CD4-positive, CD25-positive, alpha-beta regulatory T cell (primary cell): Measurements from ENCODE around the gene TXNIP. TPM values are rescaled to one million over a fixed set of nuclear protein-coding genes. Genes with fewer than 3 reads are reported as not detected.

Experiments
- ATAC-seq, 2 donors: fragments of 150-1000 bp; cut with Tn5 transposase; one replicate each; pipeline ENCODE4 v1.10.0; 2021; ENCODE audit warnings: low read depth in 2 of 2, moderate number of reproducible peaks in 2 of 2, moderate library complexity in 1 of 2
- DNase-seq, 3 donors: peaks; one replicate each; pipeline versions ENCODE4 v3.0.0 to v3.0.0-alpha.2; 2012 to 2022; ENCODE audit warnings: mixed read lengths in 1 of 3
- H3K27ac ChIP-seq: one replicate; pipeline ENCODE4 v1.7.0; 2013; ENCODE audit warnings: mild to moderate bottlenecking, low read length; ENCODE audit not compliant: insufficient read depth, poor library complexity, severe bottlenecking
- H3K27me3 ChIP-seq: one replicate; pipeline ENCODE4 v1.7.0; 2013; ENCODE audit warnings: low read length; ENCODE audit not compliant: control insufficient read depth, insufficient read depth
- H3K36me3 ChIP-seq: one replicate; pipeline ENCODE4 v1.7.0; 2013; ENCODE audit warnings: mild to moderate bottlenecking, low read length, moderate library complexity; ENCODE audit not compliant: control insufficient read depth, insufficient read depth
- H3K4me1 ChIP-seq: 2 replicates; pipeline ENCODE4 v1.7.0; 2013; ENCODE audit warnings: mild to moderate bottlenecking, low read length; ENCODE audit not compliant: insufficient read depth, control insufficient read depth, poor library complexity, severe bottlenecking
- H3K4me3 ChIP-seq: one replicate; pipeline ENCODE4 v1.7.0; 2013; ENCODE audit warnings: low read depth, mild to moderate bottlenecking, low read length, moderate library complexity
- H3K9me3 ChIP-seq, 2 experiments: 1 replicate in 1 of 2; 2 replicates in 1 of 2; pipeline ENCODE4 v1.7.0; 2013; ENCODE audit warnings: low read length in 2 of 2, mild to moderate bottlenecking in 1 of 2, moderate library complexity in 1 of 2; ENCODE audit not compliant: control insufficient read depth in 2 of 2
- H3K27ac Mint-ChIP-seq, 3 donors: one replicate each; pipeline ENCODE4 v1.8.0; 2020 to 2022; ENCODE audit warnings: mild to moderate bottlenecking in 3 of 3, mixed read lengths in 3 of 3, moderate library complexity in 2 of 3
- H3K27me3 Mint-ChIP-seq: one replicate; pipeline ENCODE4 v1.8.0; 2022; ENCODE audit warnings: mild to moderate bottlenecking, mixed read lengths
- H3K36me3 Mint-ChIP-seq: one replicate; pipeline ENCODE4 v1.8.0; 2020; ENCODE audit warnings: mixed read lengths
- H3K4me1 Mint-ChIP-seq, 4 donors: one replicate each; pipeline ENCODE4 v1.8.0; 2020 to 2022; ENCODE audit warnings: mixed read lengths in 4 of 4, mild to moderate bottlenecking in 1 of 4
- H3K4me3 Mint-ChIP-seq, 4 donors: one replicate each; pipeline ENCODE4 v1.8.0; 2020 to 2022; ENCODE audit warnings: mild to moderate bottlenecking in 4 of 4, mixed read lengths in 4 of 4, moderate library complexity in 3 of 4
- H3K9me3 Mint-ChIP-seq, 7 donors: one replicate each; pipeline ENCODE4 v1.8.0; 2020 to 2022; ENCODE audit warnings: mixed read lengths in 7 of 7, mild to moderate bottlenecking in 3 of 7, moderate library complexity in 2 of 7
- polyA plus RNA-seq, 4 donors: library from polyadenylated mRNA; unstranded; fragments of 300-500 nt; fragmentation: Illumina TruSeq; gene quantifications; one replicate each; pipeline ENCODE4 v1.2.3, GENCODE V29; 2021
- total RNA-seq: library from RNA; stranded (reverse); gene quantifications from one replicate; pipeline ENCODE4 v1.2.3, GENCODE V29; 2022

Gene TXNIP
- total and polyA plus RNA-seq, 5 donors from 2014 or later, result 1,496 to 4,955 (median 2,877) TPM

DNA sequence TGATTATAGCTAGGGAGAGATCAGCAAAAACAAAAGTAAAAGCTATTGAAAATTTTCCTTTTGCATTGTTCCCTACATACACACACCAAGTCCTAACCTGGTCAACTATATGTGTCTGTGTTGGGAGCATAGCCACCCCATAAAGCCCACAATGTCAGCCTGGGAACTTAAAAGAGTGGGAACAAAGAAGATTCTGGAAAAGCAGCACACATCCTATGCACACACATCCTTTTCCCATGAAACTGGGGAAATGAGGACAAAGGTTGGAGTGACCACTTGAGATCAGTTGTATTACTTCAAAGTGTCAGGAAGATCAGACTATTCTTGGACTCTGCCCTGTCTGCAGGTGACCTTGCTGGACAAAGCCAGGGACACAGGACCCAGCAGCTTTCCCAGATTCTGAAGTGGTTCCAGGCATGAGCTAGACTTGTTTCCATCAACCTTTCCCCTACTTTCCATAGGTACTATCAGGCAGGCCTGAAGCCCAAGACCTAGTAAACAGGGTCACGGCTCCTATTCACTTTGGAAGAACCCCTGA, 15.9 kb downstream of the TXNIP start:
- H3K27ac Mint-ChIP-seq, result no peak overlapping the region
- H3K4me3 Mint-ChIP-seq, result peak overlapping the region in 1 of 4 donors; percentile 12
- ATAC-seq, result no peak

DNA sequence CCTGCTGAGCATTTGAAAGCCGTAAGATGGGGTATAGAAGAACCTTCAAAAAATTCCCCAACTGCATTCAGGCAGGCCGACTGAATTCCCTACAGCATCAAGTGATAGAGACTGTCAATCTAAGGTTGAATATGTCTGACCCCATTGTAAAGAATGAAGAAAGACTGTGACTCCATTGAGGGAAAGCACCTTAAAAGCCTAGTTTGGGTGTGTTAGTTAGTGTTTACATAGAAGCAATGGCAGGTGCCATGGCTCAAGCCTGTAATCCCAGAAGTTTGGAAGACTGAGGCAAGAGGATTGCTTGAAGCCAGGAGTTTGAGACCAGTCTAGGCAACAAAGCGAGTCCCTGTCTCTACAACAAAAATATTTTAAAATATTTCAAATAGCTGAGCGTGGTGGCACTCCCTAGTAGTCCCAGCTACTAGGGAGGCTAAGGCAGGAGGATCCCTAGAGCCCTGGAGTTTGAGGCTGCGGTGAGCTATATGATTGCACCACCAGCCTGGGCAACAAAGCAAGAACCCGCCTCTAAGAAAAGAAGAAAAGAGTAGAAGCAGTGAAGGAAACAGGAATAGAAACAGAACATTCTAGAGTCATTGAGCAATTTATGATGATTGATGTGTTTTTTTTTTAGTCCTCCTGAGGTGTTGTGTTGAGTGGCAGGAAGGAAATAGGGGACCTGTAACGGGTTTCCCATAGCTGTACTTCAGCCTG, 16.5 kb downstream of the TXNIP start:
- Mint-ChIP-seq H3K27me3 (no peaks in the 10 kb centered on the region), H3K9me3 (no peaks in the 10 kb centered on the region), H3K4me3 (no peak overlapping the region), H3K4me1 (peaks cover 14 to 37% (median 19%) of the 10 kb centered on the region in 4 donors), H3K27ac (no peak overlapping the region), H3K36me3 (peaks cover 10% of the 10 kb centered on the region)
- Histone ChIP-seq H3K27ac (peak overlapping the region; percentile 95), H3K9me3 (no peaks in the 10 kb centered on the region), H3K4me1 (peaks cover 79% of the 10 kb centered on the region), H3K36me3 (no peaks in the 10 kb centered on the region), H3K27me3 (no peaks in the 10 kb centered on the region), H3K4me3 (peak overlapping the region; percentile 77)
- DNase-seq (peak in 2 of 3 donors; percentile 45 to 71), ATAC-seq (peak; percentile 11 to 20)

More for the DNA sequence above, 15.9 kb downstream of the TXNIP start:
- H3K36me3 Mint-ChIP-seq, result peaks cover 5% of the 10 kb centered on the region
- DNase-seq, result no peak
- no peaks in the 10 kb centered on the region for H3K27me3 Mint-ChIP-seq
- H3K9me3 Mint-ChIP-seq, result no peaks in the 10 kb centered on the region
- peaks cover 15 to 39% (median 19%) of the 10 kb centered on the region in 4 donors for H3K4me1 Mint-ChIP-seq
- no peaks in the 10 kb centered on the region for H3K36me3 ChIP-seq
- H3K9me3 ChIP-seq, result no peaks in the 10 kb centered on the region
- peak overlapping the region; percentile 77 for H3K4me3 ChIP-seq
- H3K27me3 ChIP-seq, result no peaks in the 10 kb centered on the region
- H3K27ac ChIP-seq, result peak overlapping the region; percentile 95
- peaks cover 86% of the 10 kb centered on the region for H3K4me1 ChIP-seq

DNA sequence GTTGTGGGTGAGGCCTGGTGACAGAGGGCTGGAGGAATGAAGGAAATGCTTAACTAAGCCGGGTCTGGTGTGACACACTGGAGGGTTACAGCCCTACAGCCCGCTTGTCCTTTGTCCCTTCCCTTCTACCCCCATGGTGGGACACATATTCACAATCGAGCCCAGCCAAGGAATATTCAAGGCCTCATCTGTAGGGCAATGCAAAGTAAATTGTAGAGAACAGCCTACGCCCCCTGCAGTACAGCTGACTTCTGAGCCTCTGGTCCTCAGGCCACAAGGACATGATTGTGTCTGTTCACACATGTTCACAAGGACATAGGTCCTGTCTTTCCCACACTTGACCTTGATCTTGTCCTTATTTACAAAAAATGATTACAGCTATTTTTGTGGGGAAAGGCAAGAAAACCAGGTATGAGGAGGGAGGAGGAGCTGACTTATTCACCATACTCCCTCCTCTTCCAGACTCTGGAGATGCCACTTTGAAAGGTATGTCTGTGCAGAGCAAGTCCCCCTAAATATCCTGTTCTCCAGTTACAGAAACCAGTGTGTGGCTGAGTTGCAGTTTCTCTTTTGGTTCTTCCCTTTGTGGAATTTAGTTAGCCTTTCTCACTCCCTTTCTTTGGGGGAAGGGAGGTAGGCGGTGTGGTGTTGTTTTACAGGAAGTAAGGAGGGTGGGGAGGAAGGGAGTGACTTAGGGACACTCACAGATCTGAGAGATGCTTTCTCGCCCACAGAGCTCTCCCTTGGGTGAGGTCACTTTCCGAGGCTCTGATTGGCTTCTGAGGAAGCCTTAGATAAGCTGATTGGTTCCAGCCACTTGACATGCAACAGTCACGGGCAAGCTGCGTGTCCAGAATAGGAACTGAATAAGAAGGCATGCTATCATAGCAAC, 17.3 kb downstream of the TXNIP start:
- H3K36me3 ChIP-seq, result no peaks in the 10 kb centered on the region
- peak overlapping the region; percentile 77 for H3K4me3 ChIP-seq
- ATAC-seq (peak; percentile 81 to 82), DNase-seq (peak; percentile 73 to 98 (median 82))
- Mint-ChIP-seq H3K4me1 (peaks cover 13 to 34% (median 17%) of the 10 kb centered on the region in 4 donors), H3K4me3 (no peak overlapping the region), H3K9me3 (no peaks in the 10 kb centered on the region), H3K27me3 (no peaks in the 10 kb centered on the region), H3K36me3 (peaks cover 11% of the 10 kb centered on the region), H3K27ac (no peak overlapping the region)
- H3K9me3 ChIP-seq, result no peaks in the 10 kb centered on the region
- H3K27me3 ChIP-seq, result no peaks in the 10 kb centered on the region
- H3K4me1 ChIP-seq, result peaks cover 71% of the 10 kb centered on the region
- H3K27ac ChIP-seq, result peak overlapping the region; percentile 95

- Mint-ChIP-seq H3K27me3 (no peaks in the 10 kb centered on the region), H3K4me3 (no peak overlapping the region), H3K27ac (no peak overlapping the region), H3K36me3 (peaks cover 11% of the 10 kb centered on the region), H3K9me3 (no peaks in the 10 kb centered on the region), H3K4me1 (peaks cover 10 to 31% (median 13%) of the 10 kb centered on the region in 4 donors)
- H3K4me3 ChIP-seq, result peak overlapping the region; percentile 77
- no peaks in the 10 kb centered on the region for H3K9me3 ChIP-seq
- ATAC-seq (no peak), DNase-seq (no peak)
- peak overlapping the region; percentile 95 for H3K27ac ChIP-seq
- H3K27me3 ChIP-seq, result no peaks in the 10 kb centered on the region
- H3K4me1 ChIP-seq, result peaks cover 65% of the 10 kb centered on the region
- H3K36me3 ChIP-seq, result no peaks in the 10 kb centered on the region
These were observed 17.9 kb downstream of the TXNIP start for GRCh38 chr1:145978471-145978853.

GRCh38 chr1:145977486-145978470, 18.6 kb downstream of the TXNIP start:
- peak; percentile 49 to 55 for ATAC-seq
- Histone ChIP-seq H3K36me3 (no peaks in the 10 kb centered on the region), H3K27ac (peak overlapping the region; percentile 95), H3K27me3 (no peaks in the 10 kb centered on the region), H3K4me1 (peaks cover 58% of the 10 kb centered on the region), H3K9me3 (no peaks in the 10 kb centered on the region), H3K4me3 (peak overlapping the region; percentile 77)
- peaks cover 11% of the 10 kb centered on the region for H3K36me3 Mint-ChIP-seq
- no peak overlapping the region for H3K27ac Mint-ChIP-seq
- DNase-seq, result peak; percentile 66 to 89 (median 80)
- no peaks in the 10 kb centered on the region for H3K27me3 Mint-ChIP-seq
- no peak overlapping the region for H3K4me3 Mint-ChIP-seq
- peaks cover 9 to 24% (median 17%) of the 10 kb centered on the region in 4 donors for H3K4me1 Mint-ChIP-seq
- no peaks in the 10 kb centered on the region for H3K9me3 Mint-ChIP-seq

DNA sequence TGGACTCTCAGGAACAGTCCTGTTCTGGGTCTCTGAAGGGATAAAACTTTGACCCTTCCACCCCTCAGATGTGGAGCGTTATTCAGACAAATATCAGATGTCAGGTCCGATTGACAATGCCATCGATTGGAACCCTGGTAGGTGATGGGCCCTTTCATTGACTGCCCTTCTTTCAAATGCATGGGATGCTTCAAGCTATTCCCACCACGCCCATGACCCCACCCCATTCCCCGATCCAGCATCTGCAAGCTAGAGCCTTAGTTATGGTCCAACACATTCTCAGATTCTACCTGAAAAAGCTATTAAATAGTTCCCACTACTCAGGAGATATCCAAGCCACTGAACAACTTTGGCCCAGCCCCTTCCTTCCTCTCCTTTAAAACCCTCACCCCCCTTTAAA, 19.4 kb downstream of the TXNIP start:
- peak overlapping the region; percentile 77 for H3K4me3 ChIP-seq
- DNase-seq (no peak), ATAC-seq (no peak)
- Mint-ChIP-seq H3K4me3 (no peak overlapping the region), H3K27me3 (no peaks in the 10 kb centered on the region), H3K4me1 (peaks cover 9 to 23% (median 21%) of the 10 kb centered on the region in 4 donors), H3K9me3 (no peaks in the 10 kb centered on the region), H3K27ac (no peak overlapping the region), H3K36me3 (peaks cover 11% of the 10 kb centered on the region)
- no peaks in the 10 kb centered on the region for H3K27me3 ChIP-seq
- peak overlapping the region; percentile 95 for H3K27ac ChIP-seq
- H3K4me1 ChIP-seq, result peaks cover 51% of the 10 kb centered on the region
- H3K9me3 ChIP-seq, result no peaks in the 10 kb centered on the region
- no peaks in the 10 kb centered on the region for H3K36me3 ChIP-seq

- peak overlapping the region in 2 of 3 donors; percentile 21 to 23 for H3K27ac Mint-ChIP-seq
- peaks cover 11% of the 10 kb centered on the region for H3K36me3 Mint-ChIP-seq
- ATAC-seq (no peak), DNase-seq (no peak)
- peak overlapping the region in 1 of 4 donors; percentile 18 for H3K4me3 Mint-ChIP-seq
- Histone ChIP-seq H3K4me1 (peaks cover 33% of the 10 kb centered on the region), H3K9me3 (no peaks in the 10 kb centered on the region), H3K27me3 (no peaks in the 10 kb centered on the region), H3K4me3 (no peak overlapping the region), H3K27ac (no peak overlapping the region), H3K36me3 (no peaks in the 10 kb centered on the region)
- no peaks in the 10 kb centered on the region for H3K27me3 Mint-ChIP-seq
- no peaks in the 10 kb centered on the region for H3K9me3 Mint-ChIP-seq
- H3K4me1 Mint-ChIP-seq, result peaks cover 9 to 25% (median 21%) of the 10 kb centered on the region in 4 donors
These were observed 21.2 kb downstream of the TXNIP start for GRCh38 chr1:145975216-145975615.
